Measurements from ENCODE around the gene LOXHD1.

Gene LOXHD1

DNA sequence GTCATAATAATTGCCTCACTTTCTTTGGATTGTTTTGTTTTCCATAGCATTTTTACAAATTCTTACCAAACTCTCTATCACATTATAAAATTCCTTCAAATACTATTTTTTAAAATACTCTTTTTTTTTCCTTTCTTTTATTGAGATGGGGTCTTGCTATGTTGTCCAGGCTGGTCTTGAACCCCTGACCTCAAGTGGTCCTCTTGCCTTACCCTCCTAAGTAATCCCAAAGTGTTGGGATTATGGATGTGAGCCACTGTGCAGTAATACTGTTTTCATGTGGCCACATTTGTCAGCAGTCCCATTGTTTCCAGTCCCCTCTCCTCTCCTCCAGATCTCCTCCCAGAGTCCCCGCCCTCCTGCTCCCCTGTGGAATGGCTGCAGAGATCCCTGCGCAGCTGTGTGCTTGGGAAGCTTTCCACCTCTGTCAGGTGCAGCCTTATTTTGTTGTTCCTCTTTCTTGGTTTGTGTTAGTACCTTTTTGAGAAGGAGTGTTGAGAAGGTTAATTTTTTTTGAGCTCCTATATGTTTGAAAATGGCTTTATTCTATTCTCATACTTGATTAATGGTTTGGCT lies 227.3 kb downstream of the LOXHD1 start:
- no peak for DNase-seq (ENCODE audit: low read depth in 1 of 2, low spot score in 1 of 2)
- Histone ChIP-seq H3K27ac (replicated peaks) (no peak overlapping the region), H3K4me3 (replicated peaks; ENCODE audit: insufficient read depth, low read length) (no peak overlapping the region), H3K27me3 (ENCODE audit: insufficient read depth, poor library complexity, severe bottlenecking) (no peaks in the 10 kb centered on the region)
- TF ChIP-seq GABPA (IDR thresholded peaks at IDR 0.05; ENCODE audit: low read depth) (no peak), POLR2AphosphoS5 (IDR thresholded peaks at IDR 0.05; ENCODE audit: low read depth) (no peak), SPI1 (IDR thresholded peaks at IDR 0.05; ENCODE audit: borderline replicate concordance, low read depth) (no peak)
- TF ChIP-seq, protein P1, sequence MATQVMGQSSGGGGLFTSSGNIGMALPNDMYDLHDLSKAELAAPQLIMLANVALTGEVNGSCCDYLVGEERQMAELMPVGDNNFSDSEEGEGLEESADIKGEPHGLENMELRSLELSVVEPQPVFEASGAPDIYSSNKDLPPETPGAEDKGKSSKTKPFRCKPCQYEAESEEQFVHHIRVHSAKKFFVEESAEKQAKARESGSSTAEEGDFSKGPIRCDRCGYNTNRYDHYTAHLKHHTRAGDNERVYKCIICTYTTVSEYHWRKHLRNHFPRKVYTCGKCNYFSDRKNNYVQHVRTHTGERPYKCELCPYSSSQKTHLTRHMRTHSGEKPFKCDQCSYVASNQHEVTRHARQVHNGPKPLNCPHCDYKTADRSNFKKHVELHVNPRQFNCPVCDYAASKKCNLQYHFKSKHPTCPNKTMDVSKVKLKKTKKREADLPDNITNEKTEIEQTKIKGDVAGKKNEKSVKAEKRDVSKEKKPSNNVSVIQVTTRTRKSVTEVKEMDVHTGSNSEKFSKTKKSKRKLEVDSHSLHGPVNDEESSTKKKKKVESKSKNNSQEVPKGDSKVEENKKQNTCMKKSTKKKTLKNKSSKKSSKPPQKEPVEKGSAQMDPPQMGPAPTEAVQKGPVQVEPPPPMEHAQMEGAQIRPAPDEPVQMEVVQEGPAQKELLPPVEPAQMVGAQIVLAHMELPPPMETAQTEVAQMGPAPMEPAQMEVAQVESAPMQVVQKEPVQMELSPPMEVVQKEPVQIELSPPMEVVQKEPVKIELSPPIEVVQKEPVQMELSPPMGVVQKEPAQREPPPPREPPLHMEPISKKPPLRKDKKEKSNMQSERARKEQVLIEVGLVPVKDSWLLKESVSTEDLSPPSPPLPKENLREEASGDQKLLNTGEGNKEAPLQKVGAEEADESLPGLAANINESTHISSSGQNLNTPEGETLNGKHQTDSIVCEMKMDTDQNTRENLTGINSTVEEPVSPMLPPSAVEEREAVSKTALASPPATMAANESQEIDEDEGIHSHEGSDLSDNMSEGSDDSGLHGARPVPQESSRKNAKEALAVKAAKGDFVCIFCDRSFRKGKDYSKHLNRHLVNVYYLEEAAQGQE (IDR thresholded peaks at IDR 0.05; ENCODE audit: insufficient replicate concordance, low read depth), result no peak
- TF ChIP-seq, protein P2, sequence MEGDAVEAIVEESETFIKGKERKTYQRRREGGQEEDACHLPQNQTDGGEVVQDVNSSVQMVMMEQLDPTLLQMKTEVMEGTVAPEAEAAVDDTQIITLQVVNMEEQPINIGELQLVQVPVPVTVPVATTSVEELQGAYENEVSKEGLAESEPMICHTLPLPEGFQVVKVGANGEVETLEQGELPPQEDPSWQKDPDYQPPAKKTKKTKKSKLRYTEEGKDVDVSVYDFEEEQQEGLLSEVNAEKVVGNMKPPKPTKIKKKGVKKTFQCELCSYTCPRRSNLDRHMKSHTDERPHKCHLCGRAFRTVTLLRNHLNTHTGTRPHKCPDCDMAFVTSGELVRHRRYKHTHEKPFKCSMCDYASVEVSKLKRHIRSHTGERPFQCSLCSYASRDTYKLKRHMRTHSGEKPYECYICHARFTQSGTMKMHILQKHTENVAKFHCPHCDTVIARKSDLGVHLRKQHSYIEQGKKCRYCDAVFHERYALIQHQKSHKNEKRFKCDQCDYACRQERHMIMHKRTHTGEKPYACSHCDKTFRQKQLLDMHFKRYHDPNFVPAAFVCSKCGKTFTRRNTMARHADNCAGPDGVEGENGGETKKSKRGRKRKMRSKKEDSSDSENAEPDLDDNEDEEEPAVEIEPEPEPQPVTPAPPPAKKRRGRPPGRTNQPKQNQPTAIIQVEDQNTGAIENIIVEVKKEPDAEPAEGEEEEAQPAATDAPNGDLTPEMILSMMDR (IDR thresholded peaks at IDR 0.05; ENCODE audit: insufficient read depth, low read length), result no peak

DNA sequence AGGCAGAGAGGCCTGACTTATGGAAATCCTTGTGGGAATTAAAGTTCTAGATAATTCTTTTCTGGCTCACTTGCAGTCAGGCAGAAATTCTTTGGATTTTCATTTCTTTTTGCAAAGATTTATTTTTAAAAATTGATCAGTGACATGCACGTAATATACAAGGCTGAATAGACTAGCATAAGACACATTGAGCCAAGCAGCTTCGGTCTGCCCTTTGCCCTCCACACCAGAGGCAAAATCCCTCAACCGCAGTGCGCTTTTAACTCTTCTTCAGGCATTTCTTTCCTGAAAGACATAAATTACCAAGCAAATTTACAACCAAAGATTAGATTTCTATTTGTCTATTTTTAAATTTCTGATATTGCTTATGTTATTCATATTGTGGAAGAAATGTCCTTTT lies 227.9 kb downstream of the LOXHD1 start:
- Histone ChIP-seq H3K27ac (replicated peaks) (no peak overlapping the region), H3K27me3 (ENCODE audit: insufficient read depth, poor library complexity, severe bottlenecking) (no peaks in the 10 kb centered on the region), H3K4me3 (replicated peaks; ENCODE audit: insufficient read depth, low read length) (no peak overlapping the region)
- TF ChIP-seq, protein P1 (IDR thresholded peaks at IDR 0.05; ENCODE audit: insufficient replicate concordance, low read depth), result no peak
- no peak for TF ChIP-seq SPI1 (IDR thresholded peaks at IDR 0.05; ENCODE audit: borderline replicate concordance, low read depth)
- TF ChIP-seq, protein P2 (IDR thresholded peaks at IDR 0.05; ENCODE audit: insufficient read depth, low read length), result no peak
- TF ChIP-seq GABPA (IDR thresholded peaks at IDR 0.05; ENCODE audit: low read depth), result no peak
- no peak for TF ChIP-seq POLR2AphosphoS5 (IDR thresholded peaks at IDR 0.05; ENCODE audit: low read depth)
- DNase-seq (ENCODE audit: low read depth in 1 of 2, low spot score in 1 of 2), result no peak

DNA sequence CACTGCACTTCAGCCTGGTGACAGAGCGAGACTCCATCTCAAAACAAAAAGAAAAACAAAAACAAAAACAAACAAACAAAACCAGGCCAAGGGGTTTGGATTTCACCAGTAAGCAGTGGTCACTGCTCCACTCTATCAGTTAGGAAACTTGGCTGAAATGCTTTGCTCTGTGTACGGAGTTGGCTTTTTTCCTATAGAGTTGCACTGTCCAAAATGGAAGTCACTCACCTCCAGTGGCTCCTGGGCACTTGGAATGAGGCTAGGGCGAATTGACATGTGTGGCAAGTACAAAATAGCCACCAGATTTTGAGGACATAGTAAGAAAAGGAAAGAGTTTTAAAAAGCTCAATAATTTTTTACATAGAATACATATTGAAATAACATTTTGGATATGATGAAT lies 228.7 kb downstream of the LOXHD1 start:
- TF ChIP-seq POLR2AphosphoS5 (IDR thresholded peaks at IDR 0.05; ENCODE audit: low read depth) (no peak), GABPA (IDR thresholded peaks at IDR 0.05; ENCODE audit: low read depth) (no peak), SPI1 (IDR thresholded peaks at IDR 0.05; ENCODE audit: borderline replicate concordance, low read depth) (no peak)
- TF ChIP-seq, protein P1 (IDR thresholded peaks at IDR 0.05; ENCODE audit: insufficient replicate concordance, low read depth), result no peak
- TF ChIP-seq, protein P2 (IDR thresholded peaks at IDR 0.05; ENCODE audit: insufficient read depth, low read length), result no peak
- Histone ChIP-seq H3K27me3 (ENCODE audit: insufficient read depth, poor library complexity, severe bottlenecking) (no peaks in the 10 kb centered on the region), H3K4me3 (replicated peaks; ENCODE audit: insufficient read depth, low read length) (no peak overlapping the region), H3K27ac (replicated peaks) (no peak overlapping the region)
- DNase-seq (ENCODE audit: low read depth in 1 of 2, low spot score in 1 of 2), result no peak
